A549 (cell line): ENCODE results near the gene SLC4A7. TPM values are rescaled to one million over a fixed set of nuclear protein-coding genes. Genes with fewer than 3 reads are reported as not detected.

Experiments
- ATAC-seq, 2 experiments: fragments of 200-7000 bp in 1 of 2; fragments of >200 bp in 1 of 2; cut with Nextera tagmentation in 1 of 2; cut with Tn5 transposase in 1 of 2; 3 replicates each; pipeline versions ENCODE4 v1.8.0 to v1.9.1; 2018 to 2020; ENCODE audit warnings: mild to moderate bottlenecking in 1 of 2, moderate library complexity in 1 of 2
- CTCF ChIA-PET: fragments of 300-600 bp; sonication (Branson Sonifier 250); formaldehyde crosslinking; extraction: SDS; loops from one replicate; lab custom pipeline; 2021; ENCODE audit warnings: antibody characterized with exemption, inconsistent platforms; lab: Yijun Ruan, JAX
- POLR2A ChIA-PET: fragments of 350-600 bp; formaldehyde crosslinking; extraction: SDS; loops from one replicate; lab custom pipeline; 2021; ENCODE audit warnings: antibody characterized with exemption, inconsistent platforms; lab: Yijun Ruan, JAX
- DNase-seq, 2 experiments: peaks; one replicate each; pipeline versions ENCODE4 v3.0.0 to v3.0.0-alpha.2; 2011 to 2016; ENCODE audit warnings: low read depth in 1 of 2, low spot score in 1 of 2
- FAIRE-seq: peaks from 2 replicates; lab custom pipeline; 2011; peaks lifted over from hg19 to GRCh38; lab: Jason Lieb, UNC
- H3K27ac ChIP-seq, 2 experiments: fragments of >200 bp; sonication (Bioruptor Twin); formaldehyde crosslinking; 3 replicates each; pipeline ENCODE4 v1.5.1; 2016 to 2017
- H3K4me1 ChIP-seq: fragments of >200 bp; sonication (Bioruptor Twin); formaldehyde crosslinking; 3 replicates; pipeline ENCODE4 v1.6.1; 2016
- H3K4me2 ChIP-seq: fragments of >200 bp; sonication (Bioruptor Twin); formaldehyde crosslinking; 3 replicates; pipeline ENCODE4 v1.6.1; 2016
- H3K4me3 ChIP-seq: fragments of >200 bp; sonication (Bioruptor Twin); formaldehyde crosslinking; 3 replicates; pipeline ENCODE4 v1.5.1; 2016
- H3K9me3 ChIP-seq: fragments of >200 bp; sonication (Bioruptor Twin); formaldehyde crosslinking; 3 replicates; pipeline ENCODE4 v1.6.1; 2016
- CBX2 ChIP-seq: fragments of 200-600 bp; sonication (generic); IDR thresholded peaks from 2 replicates; pipeline ENCODE4 v1.6.1; 2016; ENCODE audit warnings: low read depth, mild to moderate bottlenecking, borderline replicate concordance
- CEBPB ChIP-seq, 2 experiments: fragments of >200 bp in 1 of 2; sonication (Bioruptor Twin) in 1 of 2; formaldehyde crosslinking in 1 of 2; IDR thresholded peaks; 2 replicates each; pipeline ENCODE4 v1.6.1; 2012 to 2016
- CHD2 ChIP-seq: fragments of 150-350 bp; IDR thresholded peaks from 2 replicates; pipeline ENCODE4 v1.6.1; 2014; ENCODE audit warnings: low read length; ENCODE audit not compliant: partially characterized antibody
- EP300 ChIP-seq, 2 experiments: fragments of >200 bp; sonication (Bioruptor Twin); formaldehyde crosslinking; IDR thresholded peaks; 2 replicates in 1 of 2; 3 replicates in 1 of 2; pipeline ENCODE4 v1.6.1; 2016 to 2017
- FOSL2 ChIP-seq, 2 experiments: fragments of 450-650 bp in 1 of 2; fragments of >200 bp in 1 of 2; sonication (Bioruptor Twin) in 1 of 2; formaldehyde crosslinking; IDR thresholded peaks; 2 replicates each; pipeline versions ENCODE4 v1.5.0 to v1.6.1; 2016 to 2020; ENCODE audit warnings: mild to moderate bottlenecking in 1 of 2, moderate library complexity in 1 of 2
- GATA3 ChIP-seq: IDR thresholded peaks from 2 replicates; pipeline ENCODE4 v1.6.1; 2012; ENCODE audit warnings: borderline replicate concordance
- HEYL ChIP-seq: fragments of 250-450 bp; sonication (Bioruptor Pico); IDR thresholded peaks from 2 replicates; pipeline ENCODE4 v1.8.0; 2021; ENCODE audit warnings: mild to moderate bottlenecking, moderate library complexity
- HOXB5 ChIP-seq: fragments of 250-450 bp; sonication (Bioruptor Pico); IDR thresholded peaks from 2 replicates; pipeline ENCODE4 v1.5.0; 2020; ENCODE audit warnings: mild to moderate bottlenecking, moderate library complexity
- JUN ChIP-seq, 2 experiments: fragments of >200 bp; sonication (Bioruptor Twin); formaldehyde crosslinking; IDR thresholded peaks; 2 replicates in 1 of 2; 3 replicates in 1 of 2; pipeline ENCODE4 v1.6.1; 2016 to 2017
- JUNB ChIP-seq: fragments of >200 bp; sonication (Bioruptor Twin); formaldehyde crosslinking; IDR thresholded peaks from 2 replicates; pipeline ENCODE4 v1.6.1; 2016
- KDM1A ChIP-seq: fragments of 200-600 bp; sonication (generic); IDR thresholded peaks from 2 replicates; pipeline ENCODE4 v1.6.1; 2016; ENCODE audit warnings: low read depth, mild to moderate bottlenecking
- MAFK ChIP-seq: fragments of 450-650 bp; IDR thresholded peaks from 2 replicates; pipeline ENCODE4 v1.6.1; 2014; ENCODE audit not compliant: partially characterized antibody
- MAZ ChIP-seq: fragments of 150-350 bp; IDR thresholded peaks from 2 replicates; pipeline ENCODE4 v1.6.1; 2014; ENCODE audit warnings: antibody characterized with exemption, low read depth, low read length, borderline replicate concordance
- PHF8 ChIP-seq: fragments of 200-600 bp; sonication (generic); IDR thresholded peaks from 2 replicates; pipeline ENCODE4 v1.6.1; 2016; ENCODE audit warnings: low read depth, mild to moderate bottlenecking, antibody characterized with exemption, moderate library complexity, borderline replicate concordance
- RNF2 ChIP-seq: fragments of 200-600 bp; sonication (generic); IDR thresholded peaks from 2 replicates; pipeline ENCODE4 v1.6.1; 2016; ENCODE audit warnings: low read depth, mild to moderate bottlenecking, antibody characterized with exemption, moderate library complexity, borderline replicate concordance
- SMC3 ChIP-seq: fragments of >200 bp; sonication (Bioruptor Twin); formaldehyde crosslinking; IDR thresholded peaks from 3 replicates; pipeline ENCODE4 v1.6.1; 2018; ENCODE audit warnings: inconsistent platforms
- ZC3H11A ChIP-seq: fragments of 450-650 bp; IDR thresholded peaks from 2 replicates; pipeline ENCODE4 v1.6.1; 2014; ENCODE audit warnings: antibody characterized with exemption, mild to moderate bottlenecking
- ZNF302 ChIP-seq: fragments of 250-450 bp; sonication (Bioruptor Pico); IDR thresholded peaks from 2 replicates; pipeline ENCODE4 v1.9.0; 2021; ENCODE audit warnings: inconsistent platforms, mild to moderate bottlenecking, moderate library complexity
- ZSCAN20 ChIP-seq: fragments of 250-450 bp; sonication (Bioruptor Pico); IDR thresholded peaks from 2 replicates; pipeline ENCODE4 v1.8.0; 2022; ENCODE audit warnings: mild to moderate bottlenecking, moderate library complexity
- WGBS: methylation state at CpG from one replicate; pipeline ENCODE4 v1.1.6; 2017; ENCODE audit errors: missing lambda C conversion rate; 5-methylcytosine and 5-hydroxymethylcytosine counted together
- polyA plus RNA-seq, 4 experiments: library from polyadenylated mRNA; depleted of rRNA in 3 of 4; stranded (reverse); fragments of >200 nt; fragmentation: RNase III in 1 of 4; extraction: RNeasy Plus Mini Kit Qiagen cat#74134 plus additional on column Dnase treatment in 1 of 4; gene quantifications; 2 replicates in 3 of 4; 3 replicates in 1 of 4; pipeline ENCODE4 v1.2.3, GENCODE V29; 2011 to 2017
- TF ChIP-seq, protein P1 (sequence below): IDR thresholded peaks from 2 replicates; pipeline ENCODE4 v1.6.1; 2012
- TF ChIP-seq, protein P2 (sequence below): IDR thresholded peaks from 2 replicates; pipeline ENCODE4 v1.6.1; 2012
- TF ChIP-seq, protein P3 (sequence below): fragments of 150-350 bp; IDR thresholded peaks from 2 replicates; pipeline ENCODE4 v1.6.1; 2014; ENCODE audit warnings: low read depth, mild to moderate bottlenecking, low read length
- TF ChIP-seq, protein P4 (sequence below): fragments of >200 bp; sonication (Bioruptor Twin); formaldehyde crosslinking; IDR thresholded peaks from 3 replicates; pipeline ENCODE4 v1.6.1; 2016
- TF ChIP-seq, protein P5 (sequence below): fragments of >200 bp; sonication (Bioruptor Twin); formaldehyde crosslinking; IDR thresholded peaks from 2 replicates; pipeline ENCODE4 v1.6.1; 2016

SLC4A7 gene
- polyA plus RNA-seq, 2 of the 4 experiments (the other 2 are of a cell fraction): 35.1 to 70.2 TPM

DNA sequence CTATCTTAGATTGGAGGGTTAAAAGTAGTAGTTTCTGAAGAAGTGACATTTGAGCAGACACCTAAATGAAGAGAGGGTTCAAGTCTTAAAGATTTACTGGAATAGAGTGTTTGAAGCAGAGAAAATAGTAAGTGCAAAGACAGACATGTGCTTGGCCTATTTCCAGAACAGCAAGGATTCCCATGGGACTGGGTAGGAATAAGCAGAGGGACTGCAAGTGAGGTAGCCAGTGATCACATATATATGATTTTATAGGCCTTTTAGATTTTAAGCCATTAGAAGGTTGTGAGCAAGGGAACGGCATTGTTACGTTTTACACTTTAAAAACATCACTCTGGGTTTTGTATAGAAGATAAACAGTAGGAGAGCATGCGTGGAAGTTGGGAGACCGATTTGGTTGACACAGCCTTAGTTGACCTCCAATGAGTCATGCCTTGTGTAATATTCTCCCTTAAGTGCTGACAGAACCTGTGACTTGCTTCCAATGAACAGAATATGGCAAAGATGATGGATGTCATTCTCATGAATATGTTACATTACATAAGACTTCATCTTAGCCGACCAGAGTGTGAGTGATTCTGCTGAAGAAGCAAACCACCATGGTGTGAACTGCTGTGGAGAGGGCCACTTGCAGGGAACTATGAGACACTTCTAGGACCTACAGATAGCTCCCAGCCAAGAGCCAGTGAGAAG lies 37.1 kb upstream of the SLC4A7 start:
- Histone ChIP-seq H3K4me1 (peaks cover 59% of the 10 kb centered on the region), H3K9me3 (no peaks in the 10 kb centered on the region), H3K27ac (peak overlapping the region; percentile 58 to 90), H3K4me3 (no peak overlapping the region), H3K4me2 (peak overlapping the region; percentile 60)
- ChIA-PET CTCF (interaction anchor here (0.6 to 1.8 kb wide), 7 partner anchors 33 to 208 kb away, joined by 3 to 11 read pairs (median 4); no protein-coding TSS in a partner anchor), POLR2A (interaction anchor here (0.5 to 2.3 kb wide), 6 partner anchors 13 to 112 kb away, joined by 3 to 17 read pairs (median 4); partner anchors contain the start of gene SLC4A7)
- ATAC-seq (peak; percentile 89 to 95), DNase-seq (peak; percentile 77 to 93), FAIRE-seq (peak; percentile 79)
- TF ChIP-seq HEYL (CRISPR knock-in tag) (0 out of 2 replicates have a peak, but pooled peaks have one; percentile 43), MAFK (peak; percentile 94), HOXB5 (CRISPR knock-in tag) (peak; percentile 99), CBX2 (no peak), FOSL2 (IDR thresholded peaks at IDR 0.05) (peak; percentile 98), FOSL2 (CRISPR knock-in tag; IDR thresholded peaks at IDR 0.05) (peak; percentile 99), ZNF302 (CRISPR knock-in tag) (no peak), ZSCAN20 (CRISPR knock-in tag) (peak; percentile 54; the same call in 1 of the 2 replicates), SMC3 (no peak), CEBPB (IDR thresholded peaks at IDR 0.05) (peak; percentile 89 to 97), PHF8 (no peak), JUNB (peak; percentile 96), ZC3H11A (no peak), EP300 (IDR thresholded peaks at IDR 0.05) (peak; percentile 60 to 76; a peak in 3 of 5 replicates), GATA3 (peak; percentile 85), JUN (IDR thresholded peaks at IDR 0.05) (peak; percentile 72 to 86; a peak in 3 of 5 replicates), CHD2 (no peak), KDM1A (no peak), RNF2 (no peak), MAZ (no peak)
- TF ChIP-seq, protein P1, sequence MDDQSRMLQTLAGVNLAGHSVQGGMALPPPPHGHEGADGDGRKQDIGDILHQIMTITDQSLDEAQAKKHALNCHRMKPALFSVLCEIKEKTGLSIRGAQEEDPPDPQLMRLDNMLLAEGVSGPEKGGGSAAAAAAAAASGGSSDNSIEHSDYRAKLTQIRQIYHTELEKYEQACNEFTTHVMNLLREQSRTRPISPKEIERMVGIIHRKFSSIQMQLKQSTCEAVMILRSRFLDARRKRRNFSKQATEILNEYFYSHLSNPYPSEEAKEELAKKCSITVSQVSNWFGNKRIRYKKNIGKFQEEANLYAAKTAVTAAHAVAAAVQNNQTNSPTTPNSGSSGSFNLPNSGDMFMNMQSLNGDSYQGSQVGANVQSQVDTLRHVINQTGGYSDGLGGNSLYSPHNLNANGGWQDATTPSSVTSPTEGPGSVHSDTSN: peak; percentile 73
- TF ChIP-seq, protein P2, sequence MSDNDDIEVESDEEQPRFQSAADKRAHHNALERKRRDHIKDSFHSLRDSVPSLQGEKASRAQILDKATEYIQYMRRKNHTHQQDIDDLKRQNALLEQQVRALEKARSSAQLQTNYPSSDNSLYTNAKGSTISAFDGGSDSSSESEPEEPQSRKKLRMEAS: peak; percentile 88
- TF ChIP-seq, protein P3, sequence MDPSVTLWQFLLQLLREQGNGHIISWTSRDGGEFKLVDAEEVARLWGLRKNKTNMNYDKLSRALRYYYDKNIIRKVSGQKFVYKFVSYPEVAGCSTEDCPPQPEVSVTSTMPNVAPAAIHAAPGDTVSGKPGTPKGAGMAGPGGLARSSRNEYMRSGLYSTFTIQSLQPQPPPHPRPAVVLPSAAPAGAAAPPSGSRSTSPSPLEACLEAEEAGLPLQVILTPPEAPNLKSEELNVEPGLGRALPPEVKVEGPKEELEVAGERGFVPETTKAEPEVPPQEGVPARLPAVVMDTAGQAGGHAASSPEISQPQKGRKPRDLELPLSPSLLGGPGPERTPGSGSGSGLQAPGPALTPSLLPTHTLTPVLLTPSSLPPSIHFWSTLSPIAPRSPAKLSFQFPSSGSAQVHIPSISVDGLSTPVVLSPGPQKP: no peak
- TF ChIP-seq, protein P4, sequence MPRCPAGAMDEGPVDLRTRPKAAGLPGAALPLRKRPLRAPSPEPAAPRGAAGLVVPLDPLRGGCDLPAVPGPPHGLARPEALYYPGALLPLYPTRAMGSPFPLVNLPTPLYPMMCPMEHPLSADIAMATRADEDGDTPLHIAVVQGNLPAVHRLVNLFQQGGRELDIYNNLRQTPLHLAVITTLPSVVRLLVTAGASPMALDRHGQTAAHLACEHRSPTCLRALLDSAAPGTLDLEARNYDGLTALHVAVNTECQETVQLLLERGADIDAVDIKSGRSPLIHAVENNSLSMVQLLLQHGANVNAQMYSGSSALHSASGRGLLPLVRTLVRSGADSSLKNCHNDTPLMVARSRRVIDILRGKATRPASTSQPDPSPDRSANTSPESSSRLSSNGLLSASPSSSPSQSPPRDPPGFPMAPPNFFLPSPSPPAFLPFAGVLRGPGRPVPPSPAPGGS: peak; percentile 81; the same call in 2 of the 3 replicates
- TF ChIP-seq, protein P5, sequence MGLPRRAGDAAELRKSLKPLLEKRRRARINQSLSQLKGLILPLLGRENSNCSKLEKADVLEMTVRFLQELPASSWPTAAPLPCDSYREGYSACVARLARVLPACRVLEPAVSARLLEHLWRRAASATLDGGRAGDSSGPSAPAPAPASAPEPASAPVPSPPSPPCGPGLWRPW: peak; percentile 77
- WGBS: under 1% methylated on average over 5 of the region's 5 CpGs
